K562 (cell line): ENCODE measurements around the gene ATXN7. TPM values are rescaled to one million over a fixed set of nuclear protein-coding genes. Genes with fewer than 3 reads are reported as not detected.

Experiments
- ARID1B ChIP-seq: fragments of 450-650 bp; IDR thresholded peaks from 2 replicates; pipeline ENCODE4 v1.6.1; 2016; ENCODE audit warnings: antibody characterized with exemption, mild to moderate bottlenecking, inconsistent platforms
- CBFA2T2 ChIP-seq: fragments of 450-650 bp; conservative IDR thresholded peaks from 2 replicates; pipeline ENCODE4 v1.6.1; 2017; ENCODE audit warnings: mild to moderate bottlenecking
- CLOCK ChIP-seq: fragments of 250-450 bp; sonication (Bioruptor Pico); IDR thresholded peaks from 2 replicates; pipeline ENCODE4 v1.4.0; 2020; ENCODE audit warnings: mild to moderate bottlenecking, moderate library complexity, borderline replicate concordance
- CTBP1 ChIP-seq: fragments of 450-650 bp; IDR thresholded peaks from 2 replicates; pipeline ENCODE4 v1.6.1; 2016; ENCODE audit warnings: borderline replicate concordance
- ELF1 ChIP-seq: fragments of 200-800 bp; sonication (Bioruptor generic); IDR thresholded peaks from 2 replicates; pipeline ENCODE4 v1.6.1; 2016; ENCODE audit warnings: missing genetic modification characterization, missing compliant biosample characterization
- GTF2E2 ChIP-seq: fragments of 200-800 bp; sonication (Bioruptor generic); IDR thresholded peaks from 2 replicates; pipeline ENCODE4 v1.6.1; 2016; ENCODE audit warnings: missing genetic modification characterization, missing compliant biosample characterization
- KAT7 ChIP-seq: sonication (generic); formaldehyde crosslinking; IDR thresholded peaks from 2 replicates; pipeline ENCODE4 v1.8.0; 2022; ENCODE audit warnings: missing genetic modification reagents, mild to moderate bottlenecking, borderline replicate concordance
- MCM3 ChIP-seq: fragments of 450-650 bp; IDR thresholded peaks from 2 replicates; pipeline ENCODE4 v1.6.1; 2016
- MNT ChIP-seq, 2 experiments: fragments of 450-650 bp; conservative IDR thresholded peaks; 2 replicates each; pipeline ENCODE4 v1.6.1; 2017; ENCODE audit warnings: mild to moderate bottlenecking in 2 of 2, moderate library complexity in 2 of 2
- MYC ChIP-seq, 2 experiments: fragments of 250-450 bp in 1 of 2; sonication (Bioruptor Pico) in 1 of 2; IDR thresholded peaks; 2 replicates each; pipeline versions ENCODE4 v1.5.1 to v1.6.1; 2012 to 2021; ENCODE audit warnings: low read depth in 2 of 2, borderline replicate concordance in 1 of 2, improper control_type of control experiment in 1 of 2, low read length in 1 of 2, mild to moderate bottlenecking in 1 of 2, moderate library complexity in 1 of 2
- NCOR1 ChIP-seq: fragments of 450-650 bp; IDR thresholded peaks from 2 replicates; pipeline ENCODE4 v1.6.1; 2016; ENCODE audit warnings: mild to moderate bottlenecking, moderate library complexity
- NFE2 ChIP-seq: IDR thresholded peaks from 2 replicates; pipeline ENCODE4 v1.6.1; 2014; ENCODE audit warnings: antibody characterized with exemption, low read depth
- NFIC ChIP-seq: fragments of 450-650 bp; IDR thresholded peaks from 2 replicates; pipeline ENCODE4 v1.6.1; 2017; ENCODE audit warnings: mild to moderate bottlenecking, inconsistent platforms
- NRF1 ChIP-seq, 2 experiments: fragments of 450-650 bp; IDR thresholded peaks in 1 of 2; conservative IDR thresholded peaks in 1 of 2; 2 replicates each; pipeline ENCODE4 v1.6.1; 2014; ENCODE audit warnings: mild to moderate bottlenecking in 2 of 2
- RHOXF2B ChIP-seq: fragments of 250-450 bp; sonication (Bioruptor Pico); conservative IDR thresholded peaks from 2 replicates; pipeline ENCODE4 v1.5.1; 2021
- SIX5 ChIP-seq, 2 experiments: IDR thresholded peaks; 2 replicates each; pipeline ENCODE4 v1.6.1; 2011; ENCODE audit warnings: low read length in 2 of 2, borderline replicate concordance in 1 of 2, low read depth in 1 of 2, mild to moderate bottlenecking in 1 of 2, moderate library complexity in 1 of 2; ENCODE audit not compliant: insufficient read depth in 1 of 2
- SP2 ChIP-seq: IDR thresholded peaks from 2 replicates; pipeline ENCODE4 v1.6.1; 2011; ENCODE audit warnings: mild to moderate bottlenecking, low read depth, low read length, moderate library complexity; ENCODE audit not compliant: poor library complexity, severe bottlenecking; ENCODE audit errors: extremely low read depth
- TAF7 ChIP-seq: fragments of 450-650 bp; IDR thresholded peaks from 2 replicates; pipeline ENCODE4 v1.6.1; 2016; ENCODE audit warnings: missing genetic modification characterization, missing compliant biosample characterization
- TBL1XR1 ChIP-seq, 2 experiments: IDR thresholded peaks; 2 replicates each; pipeline ENCODE4 v1.6.1; 2012; ENCODE audit warnings: improper control_type of control experiment in 2 of 2, low read length in 2 of 2, mild to moderate bottlenecking in 1 of 2
- TGIF2 ChIP-seq: sonication (generic); formaldehyde crosslinking; IDR thresholded peaks from 2 replicates; pipeline ENCODE4 v1.8.1; 2022; ENCODE audit warnings: mild to moderate bottlenecking, missing genetic modification reagents, moderate library complexity
- TRIM24 ChIP-seq, 2 experiments: fragments of 450-650 bp; IDR thresholded peaks; 2 replicates each; pipeline ENCODE4 v1.6.1; 2016
- XRCC3 ChIP-seq: fragments of 450-650 bp; IDR thresholded peaks from 2 replicates; pipeline ENCODE4 v1.6.1; 2017; ENCODE audit warnings: mild to moderate bottlenecking, moderate library complexity
- ZNF197 ChIP-seq: fragments of 200-800 bp; sonication (Bioruptor generic); IDR thresholded peaks from 2 replicates; pipeline ENCODE4 v1.6.1; 2016; ENCODE audit warnings: low read depth, missing genetic modification characterization, missing compliant biosample characterization
- polyA plus RNA-seq, 8 experiments: library from polyadenylated mRNA; depleted of rRNA in 4 of 8; stranded (reverse) in 5 of 8; unstranded in 3 of 8; fragments of >200 nt; fragmentation: Nextera tagmentation in 2 of 8; fragmentation: Illumina TruSeq in 1 of 8; extraction: Ambion mirVana in 2 of 8; extraction: Trizol in 1 of 8; gene quantifications; 2 replicates each; pipeline versions ENCODE4 v1.2.1 to v1.2.3, GENCODE V29; 2011 to 2014; ENCODE audit warnings: inconsistent platforms in 1 of 8, missing spikeins in 1 of 8
- total RNA-seq, 7 experiments: library from RNA; depleted of rRNA in 6 of 7; stranded (reverse); fragments of >200 nt in 6 of 7; fragmentation: Illumina TruSeq in 2 of 7; extraction: Trizol in 2 of 7; gene quantifications; 2 replicates each; pipeline versions ENCODE4 v1.2.1 to v1.2.3, GENCODE V29; 2011 to 2021; ENCODE audit warnings: low replicate concordance in 1 of 7
- TF ChIP-seq, protein P1 (sequence below): sonication (generic); formaldehyde crosslinking; IDR thresholded peaks from 2 replicates; pipeline ENCODE4 v1.8.1; 2022; ENCODE audit warnings: missing genetic modification reagents

The ATXN7 gene
- total and polyA plus RNA-seq, 9 of the 15 experiments (the other 6 are each of a cell fraction or from before 2014, with no cell fraction given) = 0.41 to 9.2 (median 6.7) TPM

DNA sequence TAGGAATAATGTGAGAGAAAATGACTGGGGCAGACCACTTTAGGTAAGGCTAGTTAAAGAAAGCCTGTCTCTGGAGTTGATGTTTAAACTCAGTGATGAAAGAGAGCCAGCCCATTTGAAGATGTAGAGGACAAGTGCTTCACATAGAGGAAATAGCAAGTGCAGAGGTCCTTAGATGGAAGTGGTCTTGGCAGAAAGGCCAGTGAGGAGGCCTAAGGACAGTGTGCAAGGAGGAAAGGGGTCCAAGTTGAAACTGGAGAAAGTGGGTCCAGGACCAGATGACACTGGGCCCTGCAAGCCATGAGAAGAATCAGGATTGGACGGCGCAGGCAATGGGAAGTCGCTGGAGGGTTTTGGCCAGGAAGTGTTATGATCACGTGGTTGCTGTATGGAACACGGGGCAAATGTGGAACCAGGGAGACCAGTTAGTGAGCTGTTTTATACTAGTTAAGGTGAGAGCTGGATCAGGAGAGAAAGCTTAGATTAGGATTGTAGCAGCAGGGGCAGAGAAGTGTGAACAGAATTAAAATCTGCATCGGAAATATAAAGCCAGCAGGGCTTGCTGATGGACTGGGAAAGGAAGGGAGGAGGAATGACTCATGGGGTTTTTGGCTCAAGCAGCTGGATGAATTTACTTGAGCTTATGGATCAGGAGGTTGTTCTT lies 96.5 kb downstream of the ATXN7 start (continued):
- no peak for TF ChIP-seq TGIF2
- peak; percentile 35 to 55; a peak in 3 of 4 replicates for TF ChIP-seq NRF1 (conservative IDR thresholded peaks at IDR 0.05 in 1 of 2, IDR thresholded peaks at IDR 0.05 in 1 of 2)
- TF ChIP-seq MNT (conservative IDR thresholded peaks at IDR 0.05) = peak; percentile 52 to 59; a peak in 3 of 4 replicates
- 0 out of 2 replicates have a peak, but pooled peaks have one; percentile 6 for TF ChIP-seq NFIC
- TF ChIP-seq ELF1 (tag) = peak; percentile 46; the same call in 1 of the 2 replicates
- TF ChIP-seq CBFA2T2 = peak; percentile 65
- TF ChIP-seq ARID1B = peak; percentile 42
- TF ChIP-seq KAT7 (CRISPR knock-in tag) = no peak
- no peak for TF ChIP-seq GTF2E2 (tag)
- TF ChIP-seq CTBP1 = 0 out of 2 replicates have a peak, but pooled peaks have one; percentile 18
- TF ChIP-seq TBL1XR1 (IDR thresholded peaks at IDR 0.05; ENCODE audit: low read length in 2 of 2) = no peak
- peak; percentile 76 for TF ChIP-seq NFE2
- no peak for TF ChIP-seq XRCC3
- TF ChIP-seq MCM3 = no peak
- TF ChIP-seq TAF7 (tag) = no peak
- TF ChIP-seq, protein P1, sequence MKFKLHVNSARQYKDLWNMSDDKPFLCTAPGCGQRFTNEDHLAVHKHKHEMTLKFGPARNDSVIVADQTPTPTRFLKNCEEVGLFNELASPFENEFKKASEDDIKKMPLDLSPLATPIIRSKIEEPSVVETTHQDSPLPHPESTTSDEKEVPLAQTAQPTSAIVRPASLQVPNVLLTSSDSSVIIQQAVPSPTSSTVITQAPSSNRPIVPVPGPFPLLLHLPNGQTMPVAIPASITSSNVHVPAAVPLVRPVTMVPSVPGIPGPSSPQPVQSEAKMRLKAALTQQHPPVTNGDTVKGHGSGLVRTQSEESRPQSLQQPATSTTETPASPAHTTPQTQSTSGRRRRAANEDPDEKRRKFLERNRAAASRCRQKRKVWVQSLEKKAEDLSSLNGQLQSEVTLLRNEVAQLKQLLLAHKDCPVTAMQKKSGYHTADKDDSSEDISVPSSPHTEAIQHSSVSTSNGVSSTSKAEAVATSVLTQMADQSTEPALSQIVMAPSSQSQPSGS (CRISPR knock-in tag) = no peak
- TF ChIP-seq RHOXF2B (CRISPR knock-in tag) = no peak
- no peak for TF ChIP-seq ZNF197 (CRISPR knock-in tag)
- no peak for TF ChIP-seq CLOCK (CRISPR knock-in tag)
- TF ChIP-seq TRIM24 (IDR thresholded peaks at IDR 0.05) = no peak
- TF ChIP-seq SIX5 (IDR thresholded peaks at IDR 0.05; ENCODE audit: borderline replicate concordance in 1 of 2, insufficient read depth in 1 of 2, low read depth in 1 of 2, low read length in 2 of 2) = no peak
- no peak for TF ChIP-seq SP2
- TF ChIP-seq MYC (IDR thresholded peaks at IDR 0.05; ENCODE audit: low read depth, low read length) = peak; percentile 26; the same call in 1 of the 2 replicates
- no peak for TF ChIP-seq MYC (CRISPR knock-in tag; IDR thresholded peaks at IDR 0.05; ENCODE audit: borderline replicate concordance, low read depth)
- no peak for TF ChIP-seq NCOR1
